A673 (cell line): ENCODE results near the gene KRI1.

ENCODE experiments used
- EZH2 ChIP-seq: fragments of 200-600 bp; sonication (generic); IDR thresholded peaks from 2 replicates; pipeline ENCODE4 v1.6.1; 2017; ENCODE audit warnings: borderline replicate concordance, low read depth, mild to moderate bottlenecking, mixed read lengths, antibody characterized with exemption, low read length; ENCODE audit not compliant: poor library complexity, severe bottlenecking
- TF ChIP-seq, protein P1 (sequence below): fragments of 300-800, 200-600 bp; sonication (generic); conservative IDR thresholded peaks from 2 replicates; pipeline ENCODE4 v1.5.1; 2017; ENCODE audit warnings: low read depth, mild to moderate bottlenecking, antibody characterized with exemption, low read length, moderate library complexity, mixed read lengths

DNA sequence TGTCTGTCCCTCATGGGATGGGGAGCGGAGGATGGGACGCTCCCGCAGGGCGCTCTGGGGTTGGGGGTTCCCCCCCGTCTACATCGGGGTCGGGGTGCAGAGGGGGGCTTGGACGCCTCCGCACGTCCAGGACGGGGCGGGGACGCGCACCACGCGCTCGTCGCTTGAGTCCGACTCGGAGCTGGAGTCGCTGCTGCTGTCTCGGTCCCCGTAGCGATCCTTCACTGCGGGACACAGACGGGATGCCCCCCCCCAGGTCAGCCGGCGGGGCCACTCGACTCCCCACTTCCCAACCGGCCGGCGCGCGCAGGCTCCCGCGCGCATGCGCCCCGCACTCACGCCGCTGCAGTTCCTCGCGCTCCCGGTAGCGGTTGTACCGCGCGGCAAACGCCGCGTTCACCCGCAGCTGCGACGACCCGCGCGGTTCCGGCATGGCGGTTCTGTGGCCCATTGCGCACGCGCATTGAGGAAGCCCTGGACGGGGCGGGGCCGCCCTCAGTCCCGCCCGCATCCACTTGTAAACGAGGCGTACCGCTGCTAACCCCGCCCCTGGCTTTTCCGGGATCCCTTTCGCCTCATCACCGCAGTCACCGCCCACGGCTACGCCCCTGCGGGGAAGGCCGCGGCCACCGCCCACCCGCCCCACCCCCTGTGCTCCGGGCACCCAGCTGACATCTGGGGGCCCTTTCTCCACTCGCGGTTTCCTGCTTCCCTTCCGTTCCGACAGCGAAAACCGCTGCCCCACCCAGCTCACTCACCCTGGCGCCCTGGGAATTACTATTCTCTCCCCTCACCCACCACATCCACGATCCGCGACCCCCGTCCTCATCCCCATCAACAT lies at the start of gene KRI1:
- TF ChIP-seq, protein P1, sequence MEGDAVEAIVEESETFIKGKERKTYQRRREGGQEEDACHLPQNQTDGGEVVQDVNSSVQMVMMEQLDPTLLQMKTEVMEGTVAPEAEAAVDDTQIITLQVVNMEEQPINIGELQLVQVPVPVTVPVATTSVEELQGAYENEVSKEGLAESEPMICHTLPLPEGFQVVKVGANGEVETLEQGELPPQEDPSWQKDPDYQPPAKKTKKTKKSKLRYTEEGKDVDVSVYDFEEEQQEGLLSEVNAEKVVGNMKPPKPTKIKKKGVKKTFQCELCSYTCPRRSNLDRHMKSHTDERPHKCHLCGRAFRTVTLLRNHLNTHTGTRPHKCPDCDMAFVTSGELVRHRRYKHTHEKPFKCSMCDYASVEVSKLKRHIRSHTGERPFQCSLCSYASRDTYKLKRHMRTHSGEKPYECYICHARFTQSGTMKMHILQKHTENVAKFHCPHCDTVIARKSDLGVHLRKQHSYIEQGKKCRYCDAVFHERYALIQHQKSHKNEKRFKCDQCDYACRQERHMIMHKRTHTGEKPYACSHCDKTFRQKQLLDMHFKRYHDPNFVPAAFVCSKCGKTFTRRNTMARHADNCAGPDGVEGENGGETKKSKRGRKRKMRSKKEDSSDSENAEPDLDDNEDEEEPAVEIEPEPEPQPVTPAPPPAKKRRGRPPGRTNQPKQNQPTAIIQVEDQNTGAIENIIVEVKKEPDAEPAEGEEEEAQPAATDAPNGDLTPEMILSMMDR = no peak
- no peak for TF ChIP-seq EZH2
